ENCODE measurements around the gene SERPINB12. TPM values are rescaled to one million over a fixed set of nuclear protein-coding genes. Genes with fewer than 3 reads are reported as not detected.

Gene SERPINB12
- total RNA-seq, 2 donors from 2014 or later = not detected

GRCh38 chr18:63590373-63590772 is 48.2 kb downstream of the SERPINB12 start:
- no peak for ATAC-seq
- intact Hi-C loops (cut with DNase I) = no loop called here

GRCh38 chr18:63590966-63591695 is 49.0 kb downstream of the SERPINB12 start:
- H3K36me3 ChIP-seq (replicated peaks in 1 of 2; ENCODE audit: insufficient read depth in 1 of 2, low read depth in 2 of 2) = no peaks in the 10 kb centered on the region
- no peak overlapping the region for H3K4me3 ChIP-seq
- intact Hi-C loops (cut with DNase I) = no loop called here
- WGBS, 2 donors = 71 to 80% methylated on average over 3 of the region's 3 CpGs
- ATAC-seq (no peak), DNase-seq (no peak)
- TF ChIP-seq POLR2A (IDR thresholded peaks at IDR 0.05) = no peak
- TF ChIP-seq CTCF (IDR thresholded peaks at IDR 0.05) = no peak
- H3K27me3 ChIP-seq = no peaks in the 10 kb centered on the region
- no peak overlapping the region for H3K27ac ChIP-seq
- no peaks in the 10 kb centered on the region for H3K4me1 ChIP-seq
- no peaks in the 10 kb centered on the region for H3K9me3 ChIP-seq

More at GRCh38 chr18:63590373-63590772, 48.2 kb downstream of the SERPINB12 start:
- Histone ChIP-seq H3K9me3 (no peaks in the 10 kb centered on the region), H3K27me3 (no peaks in the 10 kb centered on the region), H3K36me3 (replicated peaks in 1 of 2; ENCODE audit: insufficient read depth in 1 of 2, low read depth in 2 of 2) (no peaks in the 10 kb centered on the region), H3K4me3 (no peak overlapping the region), H3K4me1 (no peaks in the 10 kb centered on the region), H3K27ac (no peak overlapping the region)
- TF ChIP-seq CTCF (IDR thresholded peaks at IDR 0.05) (no peak), POLR2A (IDR thresholded peaks at IDR 0.05) (no peak)
- WGBS, 2 donors = 59 to 75% methylated on average over 2 of the region's 2 CpGs
- peak in 1 of 4 donors; percentile 39 for DNase-seq

- DNase-seq = no peak
- H3K36me3 ChIP-seq (replicated peaks in 1 of 2; ENCODE audit: insufficient read depth in 1 of 2, low read depth in 2 of 2) = no peaks in the 10 kb centered on the region
- no peaks in the 10 kb centered on the region for H3K9me3 ChIP-seq
- H3K4me3 ChIP-seq = no peak overlapping the region
- ATAC-seq = no peak
- WGBS, 2 donors = 64 to 71% methylated on average over 3 of the region's 3 CpGs
- H3K4me1 ChIP-seq = no peaks in the 10 kb centered on the region
- H3K27me3 ChIP-seq = no peaks in the 10 kb centered on the region
- intact Hi-C loops (cut with DNase I) = no loop called here
- TF ChIP-seq POLR2A (IDR thresholded peaks at IDR 0.05) (no peak), CTCF (IDR thresholded peaks at IDR 0.05) (no peak)
- H3K27ac ChIP-seq = no peak overlapping the region
Measured at GRCh38 chr18:63591725-63592124, 49.6 kb downstream of the SERPINB12 start.

- Histone ChIP-seq H3K4me3 (no peak overlapping the region), H3K4me1 (no peaks in the 10 kb centered on the region), H3K27me3 (no peaks in the 10 kb centered on the region), H3K9me3 (no peaks in the 10 kb centered on the region), H3K27ac (no peak overlapping the region), H3K36me3 (replicated peaks in 1 of 2; ENCODE audit: insufficient read depth in 1 of 2, low read depth in 2 of 2) (no peaks in the 10 kb centered on the region)
- intact Hi-C loops (cut with DNase I) = no loop called here
- TF ChIP-seq CTCF (IDR thresholded peaks at IDR 0.05) (no peak), POLR2A (IDR thresholded peaks at IDR 0.05) (no peak)
- WGBS, 2 donors = 33 to 36% methylated on average over 1 of the region's 1 CpG
- ATAC-seq (no peak), DNase-seq (no peak)
Measured at GRCh38 chr18:63592471-63592870, 50.3 kb downstream of the SERPINB12 start.

- no peak for TF ChIP-seq CTCF (IDR thresholded peaks at IDR 0.05)
- TF ChIP-seq POLR2A (IDR thresholded peaks at IDR 0.05) = no peak
- ATAC-seq = no peak
- H3K27ac ChIP-seq = no peak overlapping the region
- DNase-seq = no peak
- H3K9me3 ChIP-seq = no peaks in the 10 kb centered on the region
- H3K27me3 ChIP-seq = no peaks in the 10 kb centered on the region
- intact Hi-C loops (cut with DNase I) = no loop called here
- H3K4me3 ChIP-seq = no peak overlapping the region
- no peaks in the 10 kb centered on the region for H3K36me3 ChIP-seq (replicated peaks in 1 of 2; ENCODE audit: insufficient read depth in 1 of 2, low read depth in 2 of 2)
- WGBS, 2 donors = 74 to 75% methylated on average over 14 of the region's 14 CpGs
- no peaks in the 10 kb centered on the region for H3K4me1 ChIP-seq
Measured at GRCh38 chr18:63596964-63597363, 54.8 kb downstream of the SERPINB12 start.

Measured in body of pancreas (tissue), 4 donors.